CD14-positive monocyte (primary cell): ENCODE measurements around the gene PTPRN2. TPM values are rescaled to one million over a fixed set of nuclear protein-coding genes. Genes with fewer than 3 reads are reported as not detected.
A peak's percentile ranks its signal among the peaks of the same experiment; 100 is the strongest.

Experiments
- DNase-seq, 3 donors: peaks; one replicate each; pipeline ENCODE4 v3.0.0-alpha.2; 2011 to 2022
- H2AFZ ChIP-seq: 2 replicates; pipeline ENCODE4 v1.6.0; 2012; ENCODE audit warnings: mild to moderate bottlenecking, low read depth, low read length, inconsistent platforms; ENCODE audit not compliant: insufficient read depth, poor library complexity, severe bottlenecking
- H3K27ac ChIP-seq, 2 donors: 1 replicate in 1 of 2; 2 replicates in 1 of 2; pipeline ENCODE4 v1.5.1; 2012 to 2013; ENCODE audit warnings: low read length in 2 of 2, control low read depth in 1 of 2, inconsistent platforms in 1 of 2, low read depth in 1 of 2, mild to moderate bottlenecking in 1 of 2
- H3K27me3 ChIP-seq, 2 donors: one replicate each; pipeline versions ENCODE4 v1.6.0 to v1.6.1; 2011 to 2013; ENCODE audit warnings: low read length in 2 of 2; ENCODE audit not compliant: control insufficient read depth in 2 of 2, insufficient read depth in 2 of 2
- H3K36me3 ChIP-seq, 2 donors: replicated peaks in 1 of 2; 1 replicate in 1 of 2; 2 replicates in 1 of 2; pipeline versions ENCODE4 v1.5.1 to v1.6.1; 2012 to 2013; ENCODE audit warnings: low read length in 2 of 2, control low read depth in 1 of 2, inconsistent platforms in 1 of 2, mild to moderate bottlenecking in 1 of 2; ENCODE audit not compliant: insufficient read depth in 2 of 2, control insufficient read depth in 1 of 2
- H3K4me1 ChIP-seq, 2 donors: 1 replicate in 1 of 2; 2 replicates in 1 of 2; pipeline versions ENCODE4 v1.5.1 to v1.6.1; 2012 to 2013; ENCODE audit warnings: low read length in 2 of 2, control low read depth in 1 of 2, inconsistent platforms in 1 of 2, mild to moderate bottlenecking in 1 of 2, moderate library complexity in 1 of 2; ENCODE audit not compliant: insufficient read depth in 2 of 2, control insufficient read depth in 1 of 2
- H3K4me2 ChIP-seq: replicated peaks from 2 replicates; pipeline ENCODE3; 2012; ENCODE audit warnings: low read length, moderate library complexity, mild to moderate bottlenecking; ENCODE audit not compliant: poor library complexity, severe bottlenecking; ENCODE audit errors: extremely low read depth
- H3K4me3 ChIP-seq, 3 experiments: fragments of 200-600 bp in 1 of 3; sonication (generic) in 1 of 3; replicated peaks in 1 of 3; 1 replicate in 2 of 3; 2 replicates in 1 of 3; pipeline ENCODE4 v1.5.1; 2011 to 2013; ENCODE audit warnings: low read length in 3 of 3, mild to moderate bottlenecking in 3 of 3, control low read depth in 2 of 3, low read depth in 2 of 3, inconsistent platforms in 1 of 3, moderate library complexity in 1 of 3
- H3K79me2 ChIP-seq: 2 replicates; pipeline ENCODE4 v1.6.0; 2012; ENCODE audit warnings: mild to moderate bottlenecking, control low read depth, inconsistent platforms, low read length, moderate library complexity; ENCODE audit not compliant: insufficient read depth
- H3K9ac ChIP-seq: 2 replicates; pipeline ENCODE4 v1.6.0; 2017; ENCODE audit warnings: low read length, mild to moderate bottlenecking; ENCODE audit not compliant: insufficient read depth, poor library complexity, severe bottlenecking
- H3K9me3 ChIP-seq, 2 donors: replicated peaks in 1 of 2; 1 replicate in 1 of 2; 2 replicates in 1 of 2; pipeline versions ENCODE4 v1.5.1 to v1.6.1; 2012 to 2013; ENCODE audit warnings: low read length in 2 of 2, control low read depth in 1 of 2; ENCODE audit not compliant: control insufficient read depth in 1 of 2, insufficient read depth in 1 of 2
- H4K20me1 ChIP-seq: 2 replicates; pipeline ENCODE4 v1.6.0; 2012; ENCODE audit warnings: mild to moderate bottlenecking, low read length, control low read depth, moderate library complexity; ENCODE audit not compliant: insufficient read depth
- H3K27ac Mint-ChIP-seq, 7 donors: one replicate each; pipeline ENCODE4 v1.8.0; 2020; ENCODE audit warnings: mild to moderate bottlenecking in 7 of 7, mixed read lengths in 7 of 7, moderate library complexity in 6 of 7, inconsistent platforms in 2 of 7
- H3K27me3 Mint-ChIP-seq, 3 donors: one replicate each; pipeline ENCODE4 v1.8.0; 2021 to 2022; ENCODE audit warnings: low read depth in 3 of 3, mild to moderate bottlenecking in 3 of 3, mixed read lengths in 3 of 3, moderate library complexity in 3 of 3, inconsistent platforms in 1 of 3
- H3K36me3 Mint-ChIP-seq, 2 donors: one replicate each; pipeline ENCODE4 v1.8.0; 2020; ENCODE audit warnings: mixed read lengths in 2 of 2, inconsistent platforms in 1 of 2, mild to moderate bottlenecking in 1 of 2
- H3K4me1 Mint-ChIP-seq: one replicate; pipeline ENCODE4 v1.8.0; 2020; ENCODE audit warnings: mild to moderate bottlenecking, mixed read lengths
- H3K4me3 Mint-ChIP-seq, 2 donors: one replicate each; pipeline ENCODE4 v1.8.0; 2020; ENCODE audit warnings: mild to moderate bottlenecking in 2 of 2, mixed read lengths in 2 of 2, moderate library complexity in 1 of 2
- H3K9me3 Mint-ChIP-seq, 7 donors: one replicate each; pipeline ENCODE4 v1.8.0; 2020 to 2022; ENCODE audit warnings: mixed read lengths in 7 of 7, mild to moderate bottlenecking in 6 of 7, moderate library complexity in 6 of 7, inconsistent platforms in 2 of 7
- WGBS: methylation state at CpG from one replicate; pipeline ENCODE4 v1.1.5; 2013; ENCODE audit warnings: missing lambda C conversion rate; ENCODE audit not compliant: insufficient coverage; 5-methylcytosine and 5-hydroxymethylcytosine counted together
- intact Hi-C, 2 donors: fragments of 100-400 bp; cut with micrococcal nuclease; formaldehyde crosslinking; loops; one replicate each; pipeline versions ENCODE4 v1.15.0 to v1.15.1; 2023
- polyA plus RNA-seq, 3 donors: library from polyadenylated mRNA; depleted of rRNA in 1 of 3; unstranded in 2 of 3; stranded (reverse) in 1 of 3; fragments of 300-500 nt in 2 of 3; fragments of >200 nt in 1 of 3; fragmentation: Illumina TruSeq in 2 of 3; gene quantifications; 1 replicate in 2 of 3; 2 replicates in 1 of 3; pipeline ENCODE4 v1.2.3, GENCODE V29; 2012 to 2021
- TF ChIP-seq, protein P1 (sequence below): fragments of 200-600 bp; IDR thresholded peaks from one replicate; pipeline ENCODE4 v1.8.0; 2022; ENCODE audit warnings: antibody characterized with exemption, mild to moderate bottlenecking

The PTPRN2 gene
- polyA plus RNA-seq, 3 donors: 0.25 to 1.4 (median 0.97) TPM

DNA sequence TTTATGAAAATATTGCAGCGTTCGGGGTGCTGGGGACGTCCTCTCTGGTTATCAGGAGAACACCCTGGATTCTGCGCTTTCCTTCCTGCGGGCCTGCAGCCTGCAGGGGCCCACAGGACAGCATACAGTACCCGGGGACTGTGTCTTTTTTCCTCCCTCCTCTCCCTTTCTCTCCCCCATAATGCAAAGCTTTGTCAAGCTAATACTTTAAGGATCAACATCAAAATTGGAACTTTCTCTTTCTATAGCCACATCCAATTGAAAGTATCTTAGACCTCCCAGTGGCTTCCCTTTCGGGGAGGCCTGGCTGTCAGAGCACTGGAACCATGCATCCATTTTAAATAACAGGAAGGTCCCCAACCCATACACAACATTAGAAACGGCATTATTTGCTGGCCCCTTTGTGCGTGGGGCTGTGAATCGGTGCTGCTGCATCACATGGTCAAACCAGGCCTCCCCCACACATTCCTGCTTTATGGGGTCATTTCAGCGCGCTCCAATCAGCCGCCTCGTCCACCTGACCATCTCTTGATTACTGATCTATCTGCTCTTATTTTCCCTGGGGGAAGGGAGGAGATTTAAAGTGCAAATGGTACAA is 745.8 kb downstream of the PTPRN2 start:
- no peak overlapping the region for H3K4me3 ChIP-seq
- peaks cover 1 to 9% (median 5%) of the 10 kb centered on the region in 3 donors for H3K27me3 Mint-ChIP-seq

DNA sequence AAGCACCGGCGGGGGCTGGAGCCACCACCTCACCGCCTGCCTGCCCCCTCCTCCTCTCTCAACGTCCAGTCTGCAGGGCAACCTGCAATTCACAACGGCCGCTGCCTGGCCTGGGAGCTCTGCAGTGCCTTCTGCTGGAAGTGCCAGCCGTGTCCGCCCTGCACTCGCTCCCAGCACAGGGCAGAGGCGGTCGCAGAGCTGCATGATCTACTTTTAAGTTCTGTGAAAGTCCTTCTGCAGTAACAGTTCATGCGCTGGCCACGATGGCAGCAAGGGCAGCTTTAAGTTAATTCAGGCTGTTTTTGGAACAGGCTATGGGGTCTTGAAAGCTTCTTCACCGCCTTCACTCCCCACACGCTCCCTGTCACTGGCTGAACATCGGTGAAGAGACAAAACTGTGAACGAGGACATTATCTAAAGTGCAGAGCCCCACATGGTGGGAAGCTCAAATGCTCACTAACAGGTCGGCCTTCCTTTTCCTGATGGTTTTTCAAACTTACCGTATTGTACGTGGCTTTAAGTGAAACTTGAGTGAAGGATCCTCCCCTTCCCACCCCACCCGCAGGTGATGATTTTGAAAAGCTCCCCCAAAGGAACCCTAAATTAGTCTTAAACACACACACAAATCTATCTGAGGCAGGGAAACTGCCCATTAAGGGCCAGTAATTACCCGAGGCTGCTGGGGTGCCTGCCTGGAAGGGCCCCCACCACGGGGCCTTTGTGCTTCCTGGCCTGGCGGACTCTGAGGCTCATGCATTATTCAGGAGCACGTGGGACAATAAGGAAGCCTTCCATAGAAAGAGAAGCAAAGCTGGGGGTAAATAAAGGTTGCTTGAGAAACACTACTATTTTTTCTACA is 746.5 kb downstream of the PTPRN2 start:
- Mint-ChIP-seq H3K27ac (peak overlapping the region in 1 of 7 donors; percentile 14), H3K36me3 (no peaks in the 10 kb centered on the region), H3K4me3 (no peak overlapping the region), H3K4me1 (peaks cover 2% of the 10 kb centered on the region), H3K9me3 (peaks cover 0 to 4% (median 0%) of the 10 kb centered on the region in 7 donors), H3K27me3 (peaks cover 3 to 9% (median 6%) of the 10 kb centered on the region in 3 donors)
- Histone ChIP-seq H3K4me2 (no peak overlapping the region), H3K9me3 (peaks cover 7 to 13% of the 10 kb centered on the region in 2 donors), H3K27ac (no peak overlapping the region), H3K27me3 (peaks cover 0 to under 1% of the 10 kb centered on the region in 2 donors), H3K36me3 (no peaks in the 10 kb centered on the region), H2AFZ (no peak overlapping the region), H3K9ac (no peak overlapping the region), H4K20me1 (no peaks in the 10 kb centered on the region), H3K4me1 (peaks cover 12% of the 10 kb centered on the region in 2 donors), H3K79me2 (no peaks in the 10 kb centered on the region), H3K4me3 (no peak overlapping the region)
- intact Hi-C loops: no loop called here
- no peak for DNase-seq
- TF ChIP-seq, protein P1, sequence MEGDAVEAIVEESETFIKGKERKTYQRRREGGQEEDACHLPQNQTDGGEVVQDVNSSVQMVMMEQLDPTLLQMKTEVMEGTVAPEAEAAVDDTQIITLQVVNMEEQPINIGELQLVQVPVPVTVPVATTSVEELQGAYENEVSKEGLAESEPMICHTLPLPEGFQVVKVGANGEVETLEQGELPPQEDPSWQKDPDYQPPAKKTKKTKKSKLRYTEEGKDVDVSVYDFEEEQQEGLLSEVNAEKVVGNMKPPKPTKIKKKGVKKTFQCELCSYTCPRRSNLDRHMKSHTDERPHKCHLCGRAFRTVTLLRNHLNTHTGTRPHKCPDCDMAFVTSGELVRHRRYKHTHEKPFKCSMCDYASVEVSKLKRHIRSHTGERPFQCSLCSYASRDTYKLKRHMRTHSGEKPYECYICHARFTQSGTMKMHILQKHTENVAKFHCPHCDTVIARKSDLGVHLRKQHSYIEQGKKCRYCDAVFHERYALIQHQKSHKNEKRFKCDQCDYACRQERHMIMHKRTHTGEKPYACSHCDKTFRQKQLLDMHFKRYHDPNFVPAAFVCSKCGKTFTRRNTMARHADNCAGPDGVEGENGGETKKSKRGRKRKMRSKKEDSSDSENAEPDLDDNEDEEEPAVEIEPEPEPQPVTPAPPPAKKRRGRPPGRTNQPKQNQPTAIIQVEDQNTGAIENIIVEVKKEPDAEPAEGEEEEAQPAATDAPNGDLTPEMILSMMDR: no peak
- WGBS: 93% methylated on average over 19 of the region's 25 CpGs

More for the DNA sequence above, 745.8 kb downstream of the PTPRN2 start:
- no peak for DNase-seq
- Histone ChIP-seq H3K36me3 (no peaks in the 10 kb centered on the region), H4K20me1 (no peaks in the 10 kb centered on the region), H3K4me2 (no peak overlapping the region), H2AFZ (no peak overlapping the region), H3K9ac (no peak overlapping the region), H3K27me3 (no peaks in the 10 kb centered on the region), H3K4me1 (peaks cover 17 to 19% of the 10 kb centered on the region in 2 donors), H3K9me3 (peaks cover 7 to 13% of the 10 kb centered on the region in 2 donors), H3K27ac (no peak overlapping the region), H3K79me2 (no peaks in the 10 kb centered on the region)
- Mint-ChIP-seq H3K36me3 (no peaks in the 10 kb centered on the region), H3K27ac (peak overlapping the region in 1 of 7 donors; percentile 51), H3K4me3 (no peak overlapping the region), H3K4me1 (peaks cover 2% of the 10 kb centered on the region), H3K9me3 (peaks cover 0 to 4% (median 0%) of the 10 kb centered on the region in 7 donors)
- intact Hi-C loops: no loop called here
- WGBS: 88% methylated on average over 5 of the region's 14 CpGs
- TF ChIP-seq, protein P1: no peak
